Measurements from ENCODE around the gene FOCAD. TPM values are rescaled to one million over a fixed set of nuclear protein-coding genes. Genes with fewer than 3 reads are reported as not detected.

Gene FOCAD
- total RNA-seq, 2 donors from 2014 or later: 51.6 to 56.8 TPM

GRCh38 chr9:20925256-20926045 is 241.4 kb downstream of the FOCAD start:
- H3K27me3 ChIP-seq (ENCODE audit: control insufficient read depth, insufficient read depth, low read length, poor library complexity, severe bottlenecking): no peaks in the 10 kb centered on the region
- no peaks in the 10 kb centered on the region for H3K4me1 ChIP-seq (ENCODE audit: control insufficient read depth, insufficient read depth, low read length)
- H3K27ac Mint-ChIP-seq: no peak overlapping the region
- H3K4me1 Mint-ChIP-seq: peaks cover 5% of the 10 kb centered on the region
- H3K4me3 ChIP-seq (ENCODE audit: low read length): no peak overlapping the region
- H3K27me3 Mint-ChIP-seq (ENCODE audit: insufficient read depth): no peaks in the 10 kb centered on the region
- 90% methylated on average over 1 of the region's 1 CpG; no CpG with 5 or more reads in 1 of the 2 experiments for WGBS, 2 experiments (ENCODE audit: insufficient coverage in 1 of 2, insufficient read length in 1 of 2)
- no peak overlapping the region for H3K9ac ChIP-seq (ENCODE audit: extremely low read depth, low read length, poor library complexity, severe bottlenecking)
- TF ChIP-seq, protein P1, sequence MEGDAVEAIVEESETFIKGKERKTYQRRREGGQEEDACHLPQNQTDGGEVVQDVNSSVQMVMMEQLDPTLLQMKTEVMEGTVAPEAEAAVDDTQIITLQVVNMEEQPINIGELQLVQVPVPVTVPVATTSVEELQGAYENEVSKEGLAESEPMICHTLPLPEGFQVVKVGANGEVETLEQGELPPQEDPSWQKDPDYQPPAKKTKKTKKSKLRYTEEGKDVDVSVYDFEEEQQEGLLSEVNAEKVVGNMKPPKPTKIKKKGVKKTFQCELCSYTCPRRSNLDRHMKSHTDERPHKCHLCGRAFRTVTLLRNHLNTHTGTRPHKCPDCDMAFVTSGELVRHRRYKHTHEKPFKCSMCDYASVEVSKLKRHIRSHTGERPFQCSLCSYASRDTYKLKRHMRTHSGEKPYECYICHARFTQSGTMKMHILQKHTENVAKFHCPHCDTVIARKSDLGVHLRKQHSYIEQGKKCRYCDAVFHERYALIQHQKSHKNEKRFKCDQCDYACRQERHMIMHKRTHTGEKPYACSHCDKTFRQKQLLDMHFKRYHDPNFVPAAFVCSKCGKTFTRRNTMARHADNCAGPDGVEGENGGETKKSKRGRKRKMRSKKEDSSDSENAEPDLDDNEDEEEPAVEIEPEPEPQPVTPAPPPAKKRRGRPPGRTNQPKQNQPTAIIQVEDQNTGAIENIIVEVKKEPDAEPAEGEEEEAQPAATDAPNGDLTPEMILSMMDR (conservative IDR thresholded peaks at IDR 0.05): no peak
- H3K9me3 ChIP-seq (ENCODE audit: control insufficient read depth, low read length): no peaks in the 10 kb centered on the region
- H3K27ac ChIP-seq (ENCODE audit: low read depth, low read length): no peak overlapping the region
- no peak overlapping the region for H3K4me3 Mint-ChIP-seq
- peaks cover 15% of the 10 kb centered on the region for H3K36me3 Mint-ChIP-seq (ENCODE audit: low read depth)
- H3K9me3 Mint-ChIP-seq: no peaks in the 10 kb centered on the region
- peaks cover 16% of the 10 kb centered on the region for H3K36me3 ChIP-seq (ENCODE audit: control insufficient read depth, insufficient read depth, low read length)
- DNase-seq: no peak

- no peaks in the 10 kb centered on the region for H3K9me3 ChIP-seq (ENCODE audit: control insufficient read depth, low read length)
- 89% methylated on average over 5 of the region's 5 CpGs; no CpG with 5 or more reads in 1 of the 2 experiments for WGBS, 2 experiments (ENCODE audit: insufficient coverage in 1 of 2, insufficient read length in 1 of 2)
- TF ChIP-seq, protein P1 (conservative IDR thresholded peaks at IDR 0.05): no peak
- no peaks in the 10 kb centered on the region for H3K4me1 ChIP-seq (ENCODE audit: control insufficient read depth, insufficient read depth, low read length)
- Mint-ChIP-seq H3K27me3 (ENCODE audit: insufficient read depth) (no peaks in the 10 kb centered on the region), H3K4me3 (no peak overlapping the region), H3K4me1 (peaks cover 5% of the 10 kb centered on the region), H3K27ac (peak overlapping the region; percentile 15), H3K36me3 (ENCODE audit: low read depth) (peaks cover 30% of the 10 kb centered on the region), H3K9me3 (peaks cover 4% of the 10 kb centered on the region)
- no peak overlapping the region for H3K9ac ChIP-seq (ENCODE audit: extremely low read depth, low read length, poor library complexity, severe bottlenecking)
- H3K4me3 ChIP-seq (ENCODE audit: low read length): no peak overlapping the region
- DNase-seq: peak; percentile 66
- H3K27me3 ChIP-seq (ENCODE audit: control insufficient read depth, insufficient read depth, low read length, poor library complexity, severe bottlenecking): no peaks in the 10 kb centered on the region
- H3K27ac ChIP-seq (ENCODE audit: low read depth, low read length): no peak overlapping the region
- H3K36me3 ChIP-seq (ENCODE audit: control insufficient read depth, insufficient read depth, low read length): peaks cover 29% of the 10 kb centered on the region
Measured at GRCh38 chr9:20929276-20929675, 245.2 kb downstream of the FOCAD start.

DNA sequence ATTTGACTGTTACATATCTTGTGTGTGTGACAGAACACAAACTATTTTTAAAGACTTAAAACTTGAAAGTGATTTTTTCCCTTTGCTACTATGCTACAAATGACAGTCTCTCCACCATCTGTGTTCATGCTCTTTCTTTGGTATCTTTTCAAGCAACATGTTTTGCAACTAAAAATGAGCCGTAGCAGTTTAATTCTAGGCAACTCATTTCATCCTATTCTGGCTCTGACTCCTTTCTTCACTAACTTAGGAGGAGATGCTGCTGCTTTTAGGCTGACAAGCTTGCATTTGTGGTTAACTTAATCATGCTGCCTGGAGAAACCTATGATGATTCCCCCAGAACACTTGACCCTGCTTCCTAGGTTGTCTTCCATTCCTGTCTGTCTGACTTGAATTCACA is 246.8 kb downstream of the FOCAD start:
- Mint-ChIP-seq H3K27me3 (ENCODE audit: insufficient read depth) (no peaks in the 10 kb centered on the region), H3K27ac (no peak overlapping the region), H3K36me3 (ENCODE audit: low read depth) (peaks cover 34% of the 10 kb centered on the region), H3K4me3 (no peak overlapping the region), H3K4me1 (peaks cover 5% of the 10 kb centered on the region), H3K9me3 (peaks cover 4% of the 10 kb centered on the region)
- no peak overlapping the region for H3K27ac ChIP-seq (ENCODE audit: low read depth, low read length)
- no peak overlapping the region for H3K9ac ChIP-seq (ENCODE audit: extremely low read depth, low read length, poor library complexity, severe bottlenecking)
- no peaks in the 10 kb centered on the region for H3K9me3 ChIP-seq (ENCODE audit: control insufficient read depth, low read length)
- 96 to 100% methylated on average over 1 of the region's 1 CpG for WGBS, 2 experiments (ENCODE audit: insufficient coverage in 1 of 2, insufficient read length in 1 of 2)
- TF ChIP-seq, protein P1 (conservative IDR thresholded peaks at IDR 0.05): no peak
- no peaks in the 10 kb centered on the region for H3K27me3 ChIP-seq (ENCODE audit: control insufficient read depth, insufficient read depth, low read length, poor library complexity, severe bottlenecking)
- H3K36me3 ChIP-seq (ENCODE audit: control insufficient read depth, insufficient read depth, low read length): peaks cover 35% of the 10 kb centered on the region
- no peak overlapping the region for H3K4me3 ChIP-seq (ENCODE audit: low read length)
- H3K4me1 ChIP-seq (ENCODE audit: control insufficient read depth, insufficient read depth, low read length): no peaks in the 10 kb centered on the region
- DNase-seq: no peak
